ENCODE measurements around the gene KRT79.
"Not testable (repeated sequence)": the region's sequence is repeated elsewhere in the genome, so short reads cannot be mapped to it uniquely, and the experiment has no call there.

KRT79 gene

DNA sequence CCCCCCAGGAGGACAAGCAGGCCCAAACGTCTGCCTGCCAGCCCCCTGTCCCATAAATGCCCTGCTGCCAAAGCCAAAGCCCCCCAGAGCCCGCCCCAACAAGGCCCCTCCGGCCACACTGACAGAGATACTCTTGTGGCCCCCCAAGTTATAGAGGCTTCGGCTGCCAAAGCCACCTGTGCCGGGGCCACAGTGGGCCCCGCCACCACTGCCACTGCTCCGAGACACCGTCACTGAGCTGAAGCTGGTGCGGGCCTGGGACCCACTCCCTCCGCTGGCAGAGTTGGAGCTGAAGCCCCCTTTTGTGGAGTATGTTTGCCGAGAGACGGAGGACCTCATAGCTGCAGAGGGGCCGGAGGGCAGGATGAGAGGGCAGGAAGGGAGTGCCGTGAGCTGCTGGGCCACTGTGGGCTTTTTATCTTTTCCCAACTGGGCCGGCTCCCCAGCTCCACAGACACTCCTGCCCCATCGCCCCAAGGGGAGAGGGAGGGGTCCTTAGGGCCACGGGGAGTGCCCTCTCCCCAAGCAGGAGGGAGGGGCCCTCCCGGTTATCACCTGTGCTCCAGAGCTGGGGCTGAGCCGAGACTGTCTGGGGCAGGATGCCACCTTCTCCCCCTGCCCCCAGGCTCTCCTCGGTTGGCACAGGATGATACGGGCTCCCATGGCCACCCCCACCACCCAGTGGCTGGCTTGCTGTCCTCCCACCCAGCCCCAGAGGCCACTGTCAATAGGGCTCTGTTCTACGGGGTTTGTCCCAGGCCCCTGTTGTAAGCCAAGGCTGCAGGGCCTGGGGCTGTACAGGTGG is at the start of gene KRT79:
Gene KRT79, minus strand, starts transcription at position 390 of the 805 bp plus-strand sequence. Its CDS starts 51 bp downstream, at position 339.
- DNase-seq (ENCODE audit: low spot score), result no peak

- DNase-seq (ENCODE audit: low spot score), result not testable (repeated sequence)
Measured at GRCh38 chr12:52880499-52880898, 46.4 kb upstream of the KRT79 start.

- DNase-seq (ENCODE audit: low spot score), result peak; percentile 91
Measured at GRCh38 chr12:52879394-52880351, 45.6 kb upstream of the KRT79 start.

DNA sequence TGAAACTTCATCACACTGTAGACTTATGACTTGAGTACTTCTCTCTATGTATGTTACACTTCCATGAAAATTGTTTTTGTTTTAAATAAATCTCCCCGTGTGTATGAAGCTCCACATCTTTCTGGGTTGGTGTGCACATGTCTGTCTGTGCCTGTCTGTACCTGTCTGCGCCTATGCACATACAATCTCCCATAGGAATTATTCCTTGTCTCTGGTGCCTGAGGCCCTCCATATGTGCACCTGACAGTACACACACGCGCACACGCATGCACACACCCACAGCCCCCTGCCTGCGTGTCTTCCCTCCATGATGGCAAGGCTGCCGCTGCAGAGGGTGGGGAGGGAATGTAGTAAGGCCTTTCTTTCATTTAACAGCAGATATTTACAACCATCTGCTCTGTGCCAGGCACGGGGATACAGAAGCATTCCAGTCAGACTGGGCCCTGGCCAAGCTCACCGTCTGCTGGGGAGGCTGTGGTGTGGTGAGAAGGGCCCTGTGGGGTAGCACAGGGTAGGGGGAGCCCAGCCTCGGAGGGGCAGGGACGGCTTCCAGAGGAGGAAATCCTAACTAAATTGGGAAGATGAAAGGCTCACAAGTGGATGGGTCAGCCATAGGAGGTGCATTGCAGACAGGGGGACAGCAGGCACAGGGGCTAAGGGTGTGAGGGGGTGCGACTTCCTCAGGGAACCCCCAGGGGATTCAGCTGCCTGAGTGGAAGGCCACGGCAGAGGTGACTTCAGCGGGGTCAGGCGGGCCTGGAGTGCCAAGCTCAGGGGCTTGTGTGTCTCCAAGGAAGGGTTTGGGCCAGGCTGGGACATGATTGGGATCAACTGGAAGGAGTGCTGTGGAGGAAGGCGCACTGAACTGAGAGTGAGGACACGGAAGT is 44.6 kb upstream of the KRT79 start:
- no peak for DNase-seq (ENCODE audit: low spot score)

DNA sequence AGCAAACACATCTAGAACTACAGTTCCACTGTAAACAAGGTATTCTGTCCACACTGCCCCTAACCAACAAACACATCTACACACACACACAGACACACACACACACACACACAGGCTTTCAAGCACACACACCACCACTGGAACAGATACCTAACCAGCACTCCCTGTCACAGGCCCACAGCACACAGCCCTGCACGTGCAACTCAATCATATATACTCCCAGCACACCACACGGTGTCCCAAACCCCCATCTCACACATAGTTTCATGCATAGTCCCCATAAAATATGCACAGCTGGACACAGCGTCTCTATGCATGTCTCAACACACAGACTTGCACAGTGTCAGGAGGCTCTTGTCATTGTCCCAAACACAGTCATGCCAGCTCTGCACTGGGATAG is 43.1 kb upstream of the KRT79 start:
- DNase-seq (ENCODE audit: low spot score), result no peak

DNA sequence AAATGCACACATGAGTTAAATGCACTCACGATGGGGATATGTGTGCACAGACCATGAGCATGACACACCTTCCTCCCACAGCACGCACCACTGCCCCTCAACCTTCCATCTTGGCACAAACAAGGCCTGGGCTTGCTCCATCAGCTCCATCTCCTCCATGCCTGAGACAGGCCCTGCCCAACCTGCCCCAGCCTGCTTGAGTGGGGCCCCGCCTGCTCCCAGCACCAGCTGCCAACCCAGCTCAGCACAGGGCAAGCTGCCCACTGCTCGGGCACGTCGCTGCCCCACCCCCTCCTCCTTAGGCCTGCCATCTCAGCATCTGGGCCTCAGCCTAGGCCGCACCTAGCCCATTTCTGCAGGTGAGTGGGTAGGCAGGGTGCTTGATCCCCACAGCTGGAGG is 42.3 kb upstream of the KRT79 start:
- no peak for DNase-seq (ENCODE audit: low spot score)

DNA sequence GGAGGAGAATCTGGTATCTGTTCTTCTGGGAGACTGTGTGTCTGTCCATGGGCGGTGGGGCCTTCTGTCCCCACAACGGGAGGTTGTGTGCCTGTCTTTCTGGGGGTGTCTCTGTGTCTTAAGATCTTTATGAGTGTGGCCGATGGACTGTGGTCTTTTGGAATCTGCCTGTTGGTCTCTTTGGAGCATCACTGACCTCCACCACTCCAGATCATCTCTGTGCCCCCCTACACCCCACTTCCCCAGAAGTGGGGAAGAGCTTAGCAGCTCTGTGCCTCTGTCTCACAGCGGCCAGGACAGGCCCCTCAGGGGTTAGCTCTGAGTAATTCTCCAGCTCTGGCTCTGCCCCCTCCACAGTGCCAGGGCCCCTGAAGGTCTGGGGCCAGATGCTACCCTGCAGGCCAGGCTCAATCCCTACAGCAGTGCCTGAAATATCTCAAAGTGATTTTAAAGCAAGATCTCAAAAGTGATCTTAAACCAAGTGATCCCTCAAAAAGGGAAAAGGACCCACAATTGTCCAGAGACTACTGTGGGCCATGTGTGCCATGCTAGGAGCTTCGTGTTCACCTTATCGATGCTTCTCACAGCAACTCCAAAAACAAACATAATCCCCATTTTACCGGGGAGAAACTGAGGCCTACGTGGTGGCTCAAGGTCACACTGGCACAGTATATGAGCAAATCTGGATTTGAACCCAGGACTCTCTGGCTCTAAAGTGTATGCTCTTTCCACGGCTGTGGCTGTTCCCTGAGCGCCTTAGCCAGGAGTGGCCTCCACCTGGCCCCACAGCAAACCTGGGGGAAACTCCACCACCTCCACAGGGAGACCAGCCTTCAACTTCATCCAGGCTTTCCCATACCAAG is 40.7 kb upstream of the KRT79 start:
- DNase-seq (ENCODE audit: low spot score), result no peak

- peak; percentile 99 for DNase-seq (ENCODE audit: low spot score)
Measured at GRCh38 chr12:52873832-52874572, 39.9 kb upstream of the KRT79 start.

- DNase-seq (ENCODE audit: low spot score), result no peak
Measured at GRCh38 chr12:52873513-52873831, 39.4 kb upstream of the KRT79 start.

DNA sequence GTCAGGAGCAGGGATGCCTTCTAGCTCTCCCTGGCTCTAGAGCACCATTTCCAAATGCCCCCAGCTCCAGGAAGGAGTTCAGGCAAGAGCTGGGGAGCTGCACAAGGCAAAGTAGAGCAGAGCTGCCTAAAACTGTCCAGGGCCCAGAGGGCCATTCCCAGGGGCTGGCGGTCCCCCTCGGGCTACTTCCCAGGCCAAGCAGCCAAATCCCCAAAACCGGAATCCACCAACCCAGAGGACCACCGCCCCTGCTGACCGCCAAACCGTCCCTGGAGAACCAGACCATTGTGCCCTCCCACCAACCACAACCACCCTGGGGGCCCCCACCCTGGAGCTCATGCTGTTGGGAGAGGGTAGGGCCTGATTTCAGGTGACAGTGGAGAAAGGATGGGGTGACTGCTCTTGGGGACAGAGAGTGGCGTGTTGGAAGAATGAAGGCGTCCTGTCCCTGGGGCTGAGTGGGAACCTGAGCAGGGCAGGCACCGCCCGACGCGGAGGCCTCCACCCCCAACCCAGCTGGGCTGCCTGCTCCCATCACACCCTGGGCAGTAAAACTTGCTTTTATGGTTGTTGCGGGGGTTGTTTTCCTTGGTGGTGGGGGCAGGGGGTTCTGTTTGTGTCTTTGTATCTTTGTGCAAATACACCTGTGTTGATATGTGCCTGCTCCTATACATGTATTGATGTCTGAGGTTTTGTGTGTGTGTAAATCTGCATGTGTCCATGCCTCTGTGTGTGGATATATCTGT is 38.7 kb upstream of the KRT79 start:
- DNase-seq (ENCODE audit: low spot score), result peak; percentile 44

- peak; percentile 92 for DNase-seq (ENCODE audit: low spot score)
Measured at GRCh38 chr12:52871291-52872039, 37.4 kb upstream of the KRT79 start.

DNA sequence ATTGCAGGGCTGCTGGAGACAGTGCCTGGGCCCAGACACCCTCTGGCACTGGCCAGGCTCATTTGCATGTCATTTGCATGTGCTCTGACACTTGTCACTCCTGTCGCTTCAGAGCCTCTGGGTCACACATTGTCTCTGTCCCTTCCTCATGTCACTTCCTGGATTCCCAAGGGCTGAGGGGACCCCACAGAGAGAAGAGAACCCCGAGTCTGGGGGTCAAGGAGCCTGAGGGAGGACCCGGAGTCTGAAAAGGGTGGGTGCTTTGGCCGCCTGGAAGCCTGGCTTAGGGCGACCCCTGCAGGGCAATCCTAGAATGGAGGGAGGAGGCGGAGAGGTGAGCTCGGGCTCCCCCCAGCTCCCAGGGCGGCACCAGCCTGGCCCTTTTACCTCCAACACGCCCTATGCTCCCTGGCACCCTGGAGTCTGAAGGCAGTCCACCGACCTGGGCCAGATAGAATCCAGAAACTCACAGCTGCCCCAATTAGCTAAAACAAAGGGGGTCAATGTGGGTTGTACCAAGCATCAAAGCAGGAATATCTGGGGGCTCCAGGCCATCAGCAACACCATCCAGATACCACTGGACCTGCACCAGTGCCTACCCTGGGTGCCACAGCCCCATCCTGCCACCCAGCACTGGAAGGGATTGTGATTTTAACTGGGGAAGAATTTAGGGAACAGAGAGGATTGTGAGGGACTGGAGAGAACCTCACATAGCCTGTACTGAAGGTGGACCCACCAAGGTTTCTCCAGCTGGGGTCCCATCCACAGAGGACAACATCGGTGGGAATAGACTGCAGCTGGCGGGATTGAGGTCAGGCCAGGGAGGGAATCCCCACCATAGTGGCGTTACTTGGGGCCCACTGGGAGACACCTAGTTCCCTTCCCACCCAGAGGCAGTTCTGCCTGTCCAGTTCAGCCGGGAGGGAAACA is 36.5 kb upstream of the KRT79 start:
- peak; percentile 75 for DNase-seq (ENCODE audit: low spot score)

GRCh38 chr12:52867642-52868041 is 33.5 kb upstream of the KRT79 start:
- no peak for DNase-seq (ENCODE audit: low spot score)

GRCh38 chr12:52867152-52867551 is 33.0 kb upstream of the KRT79 start:
- DNase-seq (ENCODE audit: low spot score), result no peak

DNA sequence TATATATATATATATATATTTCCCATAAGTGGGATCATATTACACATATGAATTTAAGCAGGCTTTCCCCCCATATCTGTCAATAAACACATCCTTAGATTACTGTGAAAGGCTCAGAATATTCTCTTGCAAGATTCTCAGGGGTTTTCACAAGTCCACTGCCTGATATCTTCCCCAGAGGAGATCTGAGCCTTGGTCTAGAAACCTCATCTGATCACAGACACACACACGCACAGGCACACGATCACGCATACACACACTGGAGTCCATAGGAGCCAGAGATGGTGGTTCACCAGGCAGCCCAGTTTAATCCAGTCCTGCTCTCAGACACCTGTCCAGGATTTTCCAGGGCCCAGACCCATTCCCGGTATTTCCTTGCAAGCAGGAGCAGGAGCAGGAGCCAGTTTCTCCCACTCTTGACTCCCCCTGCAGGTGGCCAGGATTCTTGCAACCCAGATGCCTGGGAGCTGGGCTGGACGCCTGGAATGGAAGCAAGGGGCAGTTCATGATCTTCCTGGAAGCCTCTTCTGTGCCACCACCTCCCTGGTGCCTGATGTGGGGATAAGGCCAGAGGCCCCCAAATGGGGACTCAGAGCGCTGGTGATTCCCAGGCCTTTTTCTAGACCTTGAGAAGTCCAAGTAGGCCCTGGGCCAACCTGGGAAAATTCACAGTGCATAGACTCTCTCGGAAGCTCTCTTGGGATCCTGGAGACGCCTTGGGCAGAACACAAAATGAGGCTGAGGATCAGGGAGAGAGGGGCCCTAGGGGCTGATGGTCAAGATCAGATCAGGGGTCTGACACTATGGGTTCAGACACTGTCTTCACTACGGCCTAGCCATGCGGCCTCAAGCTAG is 31.2 kb upstream of the KRT79 start:
- peak; percentile 85 for DNase-seq (ENCODE audit: low spot score)

GRCh38 chr12:52862023-52862422 is 27.9 kb upstream of the KRT79 start:
- DNase-seq (ENCODE audit: low spot score), result no peak

- no peak for DNase-seq (ENCODE audit: low spot score)
Measured at GRCh38 chr12:52861511-52861910, 27.4 kb upstream of the KRT79 start.

All from LoVo (cell line).